ENCODE results near the gene PHLPP1. TPM values are rescaled to one million over a fixed set of nuclear protein-coding genes. Genes with fewer than 3 reads are reported as not detected.

PHLPP1 gene
- polyA plus RNA-seq, 2 of the 4 experiments (the other 2 are of a cell fraction) = 6.5 to 12.1 TPM

- TF ChIP-seq CEBPB (IDR thresholded peaks at IDR 0.05) (no peak), KDM1A (IDR thresholded peaks at IDR 0.05; ENCODE audit: low read depth) (no peak), MAFK (IDR thresholded peaks at IDR 0.05; ENCODE audit: partially characterized antibody) (peak; percentile 54), SMC3 (IDR thresholded peaks at IDR 0.05) (no peak)
- DNase-seq (ENCODE audit: low read depth in 1 of 2, low spot score in 1 of 2) (no peak), FAIRE-seq (no peak), ATAC-seq (no peak)
- POLR2A ChIA-PET = no interaction called here
- Histone ChIP-seq H3K9me3 (no peaks in the 10 kb centered on the region), H3K4me2 (no peak overlapping the region), H3K4me1 (peaks cover 13% of the 10 kb centered on the region), H3K4me3 (no peak overlapping the region), H3K27ac (no peak overlapping the region)
- CTCF ChIA-PET = interaction anchor here (1.0 to 1.2 kb wide), 2 partner anchors 20 to 22 kb away, joined by 3 to 5 read pairs; no protein-coding TSS in a partner anchor
- 95% methylated on average over 4 of the region's 4 CpGs for WGBS (ENCODE audit: missing lambda C conversion rate)
Measured at GRCh38 chr18:62736077-62736855, 20.9 kb downstream of the PHLPP1 start.

DNA sequence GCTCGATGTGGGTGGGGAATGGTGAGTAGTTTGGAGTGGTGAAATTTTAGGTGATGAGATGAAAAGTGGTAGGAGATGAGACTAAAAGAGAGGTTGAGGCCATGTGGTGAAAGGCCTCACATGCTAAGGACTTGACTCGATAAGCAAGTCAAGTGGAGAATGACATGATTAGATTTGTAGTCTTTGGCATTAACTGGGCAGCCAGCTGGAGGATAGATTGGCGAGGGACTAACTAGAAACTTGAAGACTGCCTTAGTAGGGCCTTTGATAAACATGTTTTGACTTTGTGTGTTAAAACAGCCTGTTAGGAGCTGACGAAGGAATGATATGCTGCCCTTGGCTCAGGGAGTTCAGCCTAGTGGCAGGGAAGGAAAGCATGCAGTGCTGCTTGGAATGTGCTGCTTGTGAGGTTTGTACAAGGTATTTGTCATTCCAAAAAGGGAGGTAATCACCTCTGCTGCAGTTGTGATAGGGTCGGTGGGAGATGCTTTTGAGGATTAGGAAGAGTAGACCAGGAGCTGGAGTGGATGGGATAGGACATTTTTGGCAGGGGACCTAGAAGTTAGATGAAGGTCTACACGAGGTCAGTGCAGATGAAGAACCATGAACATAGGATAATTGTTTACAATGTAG is 22.0 kb downstream of the PHLPP1 start:
- POLR2A ChIA-PET = no interaction called here
- FAIRE-seq = no peak
- Histone ChIP-seq H3K27ac (no peak overlapping the region), H3K4me1 (peaks cover 17% of the 10 kb centered on the region), H3K9me3 (no peaks in the 10 kb centered on the region), H3K4me2 (no peak overlapping the region), H3K4me3 (no peak overlapping the region)
- TF ChIP-seq CHD2 (IDR thresholded peaks at IDR 0.05; ENCODE audit: low read length, partially characterized antibody) = no peak
- TF ChIP-seq BHLHE40 (IDR thresholded peaks at IDR 0.05; ENCODE audit: low read depth, low read length) = no peak
- no peak for TF ChIP-seq NFE2L2 (conservative IDR thresholded peaks at IDR 0.05; ENCODE audit: low read length)
- no peak for TF ChIP-seq EHF (CRISPR knock-in tag; IDR thresholded peaks at IDR 0.05)
- TF ChIP-seq CTCF (IDR thresholded peaks at IDR 0.05) = no peak
- TF ChIP-seq ESRRA (IDR thresholded peaks at IDR 0.05; ENCODE audit: borderline replicate concordance, low read length) = no peak
- TF ChIP-seq KDM5A (IDR thresholded peaks at IDR 0.05) = no peak
- TF ChIP-seq RFX5 (IDR thresholded peaks at IDR 0.05) = no peak
- TF ChIP-seq TP53 (CRISPR knock-in tag; IDR thresholded peaks at IDR 0.05) = no peak
- no peak for TF ChIP-seq JUNB (IDR thresholded peaks at IDR 0.05)
- no peak for TF ChIP-seq CBX8 (IDR thresholded peaks at IDR 0.05)
- TF ChIP-seq, protein P1, sequence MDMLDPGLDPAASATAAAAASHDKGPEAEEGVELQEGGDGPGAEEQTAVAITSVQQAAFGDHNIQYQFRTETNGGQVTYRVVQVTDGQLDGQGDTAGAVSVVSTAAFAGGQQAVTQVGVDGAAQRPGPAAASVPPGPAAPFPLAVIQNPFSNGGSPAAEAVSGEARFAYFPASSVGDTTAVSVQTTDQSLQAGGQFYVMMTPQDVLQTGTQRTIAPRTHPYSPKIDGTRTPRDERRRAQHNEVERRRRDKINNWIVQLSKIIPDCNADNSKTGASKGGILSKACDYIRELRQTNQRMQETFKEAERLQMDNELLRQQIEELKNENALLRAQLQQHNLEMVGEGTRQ (IDR thresholded peaks at IDR 0.05) = no peak
- TF ChIP-seq CBX2 (IDR thresholded peaks at IDR 0.05; ENCODE audit: borderline replicate concordance, low read depth) = no peak
- no peak for TF ChIP-seq TFCP2L1 (CRISPR knock-in tag; IDR thresholded peaks at IDR 0.05)
- TF ChIP-seq ZNF302 (CRISPR knock-in tag; IDR thresholded peaks at IDR 0.05) = no peak
- TF ChIP-seq MAX (IDR thresholded peaks at IDR 0.05) = no peak
- TF ChIP-seq ATOH8 (CRISPR knock-in tag; IDR thresholded peaks at IDR 0.05; ENCODE audit: low read depth) = no peak
- no peak for TF ChIP-seq NR3C1 (IDR thresholded peaks at IDR 0.05)
- TF ChIP-seq RAD21 (conservative IDR thresholded peaks at IDR 0.05 in 1 of 2, IDR thresholded peaks at IDR 0.05 in 1 of 2) = no peak
- DNase-seq (ENCODE audit: low read depth in 1 of 2, low spot score in 1 of 2) = no peak
- CTCF ChIA-PET = interaction anchor here (1.2 kb wide), 2 partner anchors 21 kb away, joined by 3 to 4 read pairs; no protein-coding TSS in a partner anchor
- ATAC-seq = no peak
- WGBS (ENCODE audit: missing lambda C conversion rate) = 72% methylated on average over 6 of the region's 6 CpGs
